Right hindlimb (tissue), 1 donor: ENCODE data around the gene C14orf180.

Experiments used
- DNase-seq: peaks from one replicate; pipeline ENCODE4 v3.0.0-alpha.2; 2018

Gene C14orf180

GRCh38 chr14:104581521-104581920 lies 2.0 kb downstream of the C14orf180 start:
- no peak for DNase-seq

- DNase-seq = peak; percentile 63
These were observed 2.4 kb downstream of the C14orf180 start for GRCh38 chr14:104582005-104582404.

DNA sequence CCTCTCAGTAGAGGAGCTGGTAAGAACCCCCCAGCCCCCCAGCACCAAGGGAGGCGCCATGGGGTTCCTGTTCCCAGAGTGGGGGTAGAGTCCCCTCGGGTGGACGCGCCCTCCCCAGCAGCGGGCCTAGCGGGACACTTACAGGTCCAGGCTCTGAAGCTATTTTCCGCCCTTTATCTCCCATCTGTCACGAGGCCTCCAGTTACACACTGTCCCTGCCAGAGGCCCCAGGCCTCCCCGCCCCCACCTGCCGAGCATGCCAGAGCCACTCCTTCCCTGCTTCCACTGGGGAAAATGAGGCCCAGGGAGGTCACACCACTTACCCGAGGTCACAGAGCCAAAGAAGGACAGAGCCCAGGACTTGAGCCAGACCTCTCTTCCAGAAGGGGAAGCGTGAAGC lies 3.1 kb downstream of the C14orf180 start:
- DNase-seq = no peak

DNA sequence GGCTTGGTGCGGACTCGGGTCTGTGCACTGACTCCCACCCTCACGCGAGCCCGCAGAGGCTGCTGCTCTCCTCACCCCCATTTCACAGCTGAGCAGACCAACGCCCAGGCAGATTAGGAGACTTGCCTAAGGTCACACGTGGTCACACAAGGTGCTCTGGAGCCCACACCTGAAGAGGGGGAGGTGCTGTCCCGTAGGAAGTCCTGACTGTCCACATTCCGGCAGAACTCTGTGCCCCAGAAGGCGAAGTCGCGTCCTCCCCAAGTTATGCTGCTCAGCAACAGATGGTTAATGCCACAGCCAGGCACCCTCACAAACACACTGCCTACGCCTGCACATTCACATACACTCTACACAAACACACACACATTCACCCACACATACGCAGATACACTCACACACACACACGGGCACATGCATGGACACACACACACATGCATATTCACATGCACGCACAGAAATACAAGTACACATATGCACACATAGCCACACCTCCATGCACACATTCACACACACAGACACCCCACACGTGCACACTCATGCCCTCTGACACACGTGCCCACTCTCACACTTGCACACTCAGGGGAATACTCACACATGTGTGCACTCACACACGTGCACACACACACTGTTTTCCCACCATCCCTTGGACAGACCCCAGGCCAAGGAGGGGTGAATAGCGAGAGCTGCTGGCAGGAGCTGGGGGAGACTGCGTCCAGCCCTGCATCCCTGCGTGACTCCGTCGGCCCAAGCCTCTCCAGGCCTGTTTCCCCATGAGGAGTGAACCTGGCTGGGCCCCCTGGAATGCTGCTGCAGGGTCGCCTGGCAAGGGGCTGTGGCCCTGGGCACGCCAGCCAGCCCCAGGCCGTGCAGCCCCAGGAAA lies 4.1 kb downstream of the C14orf180 start:
- no peak for DNase-seq

DNA sequence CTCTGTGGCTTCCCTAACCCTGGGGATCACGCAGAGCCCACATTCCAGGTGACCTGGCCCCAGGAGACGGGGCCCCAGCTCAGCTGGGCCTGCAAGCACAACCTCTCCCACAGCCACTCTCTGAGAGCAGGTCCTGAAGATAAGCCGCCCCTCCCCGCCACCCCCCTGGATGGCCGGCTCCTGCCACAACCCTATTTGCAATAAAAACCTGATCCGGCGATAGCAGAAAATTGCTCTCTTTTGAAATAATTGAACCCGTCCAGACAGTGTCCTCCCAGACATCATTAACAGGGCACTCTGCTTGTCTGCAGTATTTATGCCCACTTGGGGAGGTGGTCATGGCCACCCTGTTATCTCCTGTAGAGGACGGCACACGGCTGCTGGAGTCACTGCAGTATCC lies 5.0 kb downstream of the C14orf180 start:
- DNase-seq = no peak

GRCh38 chr14:104585966-104586697 lies 6.6 kb downstream of the C14orf180 start:
- no peak for DNase-seq

DNA sequence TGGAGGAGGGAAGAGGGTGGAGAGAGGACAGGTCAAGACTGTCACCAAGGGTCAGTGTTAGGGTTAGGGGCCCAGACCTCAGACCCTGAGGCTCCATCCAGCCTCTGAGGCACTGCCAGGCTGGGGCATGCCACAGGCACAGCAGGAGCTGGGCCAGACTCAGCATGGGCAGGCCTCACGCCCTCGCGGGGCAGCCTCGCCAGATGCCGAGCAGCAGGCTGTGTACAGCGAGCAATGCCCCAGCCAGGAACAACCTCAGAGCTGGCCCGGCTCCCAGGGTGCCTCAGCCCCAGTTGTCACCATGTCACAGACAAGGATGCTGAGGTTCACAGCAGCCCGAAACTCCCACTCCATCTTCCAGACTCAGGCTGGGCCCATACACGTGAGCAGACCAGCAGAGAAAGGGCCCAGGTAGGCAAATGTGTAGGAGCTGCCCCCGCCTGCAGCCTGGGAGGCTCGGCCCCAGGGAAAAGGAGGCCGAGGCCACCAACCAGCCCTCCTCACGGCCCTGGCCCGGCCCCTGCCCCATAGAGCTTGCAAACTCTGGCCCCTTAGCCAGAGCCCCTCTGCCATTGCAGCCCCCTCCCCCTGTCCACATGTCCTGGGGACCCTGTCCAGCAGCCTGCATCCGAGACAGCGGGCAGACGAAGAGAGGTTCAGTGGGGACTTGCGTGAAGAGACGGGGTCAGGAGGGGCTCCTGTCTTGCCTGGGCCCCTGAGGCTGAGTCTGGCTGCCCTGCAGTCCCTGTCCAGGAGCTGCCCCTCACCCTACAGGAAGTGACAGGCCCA lies 7.5 kb downstream of the C14orf180 start:
- DNase-seq = no peak

GRCh38 chr14:104587641-104588040 lies 8.1 kb downstream of the C14orf180 start:
- no peak for DNase-seq

DNA sequence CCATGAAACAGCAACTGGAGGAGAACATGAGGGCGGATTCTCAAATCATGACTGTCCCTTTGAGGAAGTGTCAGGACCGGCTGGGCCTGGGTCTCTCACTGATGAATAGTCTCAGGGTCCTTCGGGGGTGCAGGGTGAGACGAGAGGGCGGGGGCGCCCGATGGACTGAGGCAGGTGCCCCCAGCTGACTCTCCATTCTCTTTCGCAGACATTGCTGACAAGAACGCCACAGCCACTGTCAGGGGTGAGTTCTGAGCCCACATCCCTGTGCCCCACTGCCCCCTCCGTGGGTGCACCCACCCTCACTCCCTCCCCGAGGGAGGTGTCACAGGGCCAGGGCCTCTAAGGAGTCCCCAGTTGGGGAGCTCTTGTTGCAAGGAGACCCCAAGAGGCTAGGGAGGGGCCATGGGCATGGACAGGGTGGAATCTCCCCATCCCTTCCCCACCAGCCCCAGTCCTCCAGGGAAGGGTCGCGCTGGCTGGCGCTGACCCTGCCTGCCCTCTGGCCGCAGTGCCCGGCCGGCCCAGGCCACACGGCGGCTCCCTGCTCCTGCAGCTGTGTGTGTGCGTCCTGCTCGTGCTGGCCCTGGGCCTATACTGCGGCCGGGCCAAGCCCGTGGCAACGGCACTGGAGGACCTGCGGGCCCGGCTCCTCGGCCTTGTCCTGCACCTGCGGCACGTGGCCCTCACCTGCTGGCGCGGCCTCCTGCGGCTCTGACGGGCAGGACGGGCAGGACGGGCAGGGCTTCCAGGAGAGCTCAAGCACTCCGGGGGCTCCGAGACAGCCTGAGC lies 8.7 kb downstream of the C14orf180 start:
- no peak for DNase-seq

DNA sequence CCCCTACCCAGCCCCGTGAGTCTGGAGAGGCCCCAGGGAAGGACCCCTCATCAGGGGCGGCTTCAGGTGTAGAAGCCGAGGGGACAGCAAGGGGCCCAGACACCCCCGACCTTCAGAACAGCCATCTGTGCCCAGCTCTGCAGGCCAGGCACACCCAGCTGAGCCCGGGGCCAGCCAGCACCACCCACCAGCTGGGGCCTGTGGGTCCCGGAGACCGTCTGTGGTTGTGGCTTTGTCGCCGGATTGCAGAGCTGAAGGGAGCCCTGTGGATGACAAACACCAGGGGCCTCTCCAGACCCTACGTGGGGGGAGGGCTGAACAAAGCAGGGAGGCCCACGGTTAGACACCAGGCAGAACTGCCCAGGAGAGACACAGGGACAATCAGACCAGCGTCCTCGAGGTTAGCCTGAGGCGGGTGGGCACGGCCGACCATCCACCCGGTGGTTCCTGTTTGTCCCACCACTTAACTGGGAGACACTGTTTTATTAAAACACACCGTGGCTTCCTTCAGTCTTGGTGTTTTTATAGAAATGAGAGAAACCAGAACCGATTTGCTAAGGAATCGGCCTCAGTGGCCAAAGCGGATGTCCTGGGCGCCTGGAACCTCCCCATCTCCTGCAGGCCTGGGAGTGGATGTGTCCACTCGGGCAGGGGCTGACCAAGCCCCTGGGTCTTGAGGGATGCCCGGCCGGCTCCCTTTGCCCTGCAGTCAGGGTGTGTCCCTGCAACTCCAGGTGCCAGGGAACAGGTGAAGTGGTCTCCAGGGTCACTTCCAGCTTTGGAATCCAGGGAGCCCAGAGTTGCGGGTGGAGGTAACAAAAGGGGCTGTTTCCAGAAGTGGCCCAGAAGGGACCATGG lies 10.0 kb downstream of the C14orf180 start:
- no peak for DNase-seq

- DNase-seq = no peak
These were observed 10.8 kb downstream of the C14orf180 start for GRCh38 chr14:104590240-104590965.

DNA sequence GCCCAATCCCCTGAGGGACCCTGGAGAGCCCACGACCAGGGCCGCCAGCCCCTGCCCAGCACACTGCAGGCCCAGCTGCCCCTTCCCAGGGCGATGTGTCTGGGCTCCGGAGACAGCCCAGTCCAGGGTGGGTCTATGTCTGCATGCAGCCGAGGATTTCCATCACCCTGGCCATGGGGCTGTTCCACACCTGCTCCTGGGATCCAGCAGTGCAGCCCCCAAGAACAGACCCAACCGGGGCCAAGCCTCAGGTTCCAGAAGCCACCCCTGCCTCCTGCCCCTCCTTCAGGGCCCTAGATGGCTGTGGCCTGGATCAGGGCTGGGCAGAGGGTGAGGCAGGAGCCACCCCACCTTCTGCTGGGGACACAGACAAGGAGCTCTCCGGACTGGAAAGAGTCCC lies 11.5 kb downstream of the C14orf180 start:
- DNase-seq = no peak

- peak; percentile 12 for DNase-seq
These were observed 12.1 kb downstream of the C14orf180 start for GRCh38 chr14:104591506-104592291.

DNA sequence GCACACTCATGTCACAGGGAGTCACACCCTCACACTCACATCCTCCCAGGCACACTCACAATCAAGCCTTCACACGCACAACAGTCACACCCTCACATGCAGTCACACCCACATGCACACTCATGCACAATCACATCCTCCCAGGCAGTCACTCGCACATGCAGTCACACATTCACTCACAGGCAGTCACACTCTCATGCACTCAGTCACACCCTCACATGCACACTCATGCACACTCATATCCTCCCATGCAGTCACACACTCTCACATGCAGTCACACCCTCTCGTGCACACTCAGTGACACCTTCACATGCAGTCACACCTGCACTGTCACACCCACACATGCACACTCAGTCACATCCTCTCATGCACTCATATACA lies 12.7 kb downstream of the C14orf180 start:
- DNase-seq = no peak

DNA sequence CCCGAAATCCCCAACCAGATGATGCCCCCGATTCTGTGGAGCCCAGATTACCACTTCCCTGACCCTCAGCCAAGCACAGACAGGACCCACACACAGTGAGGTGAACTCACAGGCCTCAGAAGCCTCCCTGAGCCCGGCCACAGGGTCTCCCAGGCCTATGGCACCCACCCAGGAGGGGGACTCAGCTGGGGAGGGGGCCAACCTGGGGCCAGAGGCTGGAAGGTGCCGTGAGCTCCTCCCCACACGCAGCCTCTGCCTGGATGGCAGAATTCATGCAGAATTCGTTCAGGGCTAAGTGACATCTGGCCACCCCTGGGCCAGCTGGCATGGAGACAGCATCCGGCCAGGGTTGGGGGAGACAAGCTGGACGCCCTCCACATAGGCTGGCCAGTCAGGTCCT lies 13.2 kb downstream of the C14orf180 start:
- DNase-seq = peak; percentile 33

- no peak for DNase-seq
These were observed 13.7 kb downstream of the C14orf180 start for GRCh38 chr14:104593241-104593701.

DNA sequence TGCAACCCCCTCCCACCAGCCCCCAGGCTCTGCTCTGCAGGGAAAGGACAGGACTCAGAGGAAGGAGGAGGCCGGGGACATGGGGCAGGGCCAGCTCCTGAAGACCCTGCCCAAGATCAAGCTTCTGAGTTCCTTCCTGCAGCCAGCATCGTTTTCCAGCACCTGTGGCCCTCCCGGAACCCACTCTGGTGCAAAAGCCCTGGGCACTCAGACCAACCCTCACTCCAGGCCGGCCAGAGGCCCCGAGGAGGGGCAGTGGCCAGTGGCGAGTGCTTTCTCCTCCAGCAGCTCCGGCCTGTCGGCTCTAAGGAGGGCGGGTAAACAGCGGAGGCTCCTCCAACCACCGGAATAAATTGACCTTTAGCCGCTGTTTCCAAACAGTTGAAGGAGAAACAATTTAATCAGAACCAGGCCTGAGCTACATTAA lies 14.2 kb downstream of the C14orf180 start:
- DNase-seq = peak; percentile 13

DNA sequence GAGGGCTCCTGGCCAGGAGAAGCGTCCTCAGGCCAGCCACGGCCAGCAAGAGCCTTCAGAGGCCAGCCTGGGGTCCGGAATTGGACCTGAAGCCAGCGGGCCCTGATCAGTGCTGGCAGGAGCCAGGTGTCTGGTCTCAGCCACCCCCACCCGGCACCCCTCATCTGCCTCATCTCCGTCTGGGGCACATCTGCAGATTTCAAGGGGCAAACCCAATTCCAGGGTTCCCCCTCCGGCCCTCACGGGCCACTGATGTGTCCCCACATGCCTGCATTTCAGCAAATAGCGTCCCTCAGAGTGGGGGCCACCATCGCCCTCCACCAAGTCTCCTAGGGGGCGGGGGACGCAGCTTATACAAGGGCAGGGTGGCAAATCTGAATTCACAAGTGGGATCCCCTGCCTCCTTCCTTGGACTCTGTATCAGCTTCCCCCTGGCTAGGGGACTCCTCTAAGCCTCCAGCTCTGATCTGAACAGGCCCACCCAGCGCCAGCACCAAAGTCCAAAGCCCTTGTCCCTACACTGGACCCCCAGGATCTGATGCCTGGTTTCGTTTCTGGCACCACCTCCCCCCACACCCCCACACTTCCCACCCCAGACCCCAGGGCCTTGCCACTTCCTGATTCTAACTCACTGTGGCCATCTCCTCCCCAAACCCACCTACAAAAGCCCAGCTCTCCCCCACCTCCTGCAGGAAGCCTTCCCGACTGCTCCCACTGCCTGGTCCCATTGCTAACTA lies 14.9 kb downstream of the C14orf180 start:
- DNase-seq = no peak

GRCh38 chr14:104595116-104595675 lies 15.6 kb downstream of the C14orf180 start:
- DNase-seq = no peak
